Measurements from ENCODE around the gene PLPP7.

DNA sequence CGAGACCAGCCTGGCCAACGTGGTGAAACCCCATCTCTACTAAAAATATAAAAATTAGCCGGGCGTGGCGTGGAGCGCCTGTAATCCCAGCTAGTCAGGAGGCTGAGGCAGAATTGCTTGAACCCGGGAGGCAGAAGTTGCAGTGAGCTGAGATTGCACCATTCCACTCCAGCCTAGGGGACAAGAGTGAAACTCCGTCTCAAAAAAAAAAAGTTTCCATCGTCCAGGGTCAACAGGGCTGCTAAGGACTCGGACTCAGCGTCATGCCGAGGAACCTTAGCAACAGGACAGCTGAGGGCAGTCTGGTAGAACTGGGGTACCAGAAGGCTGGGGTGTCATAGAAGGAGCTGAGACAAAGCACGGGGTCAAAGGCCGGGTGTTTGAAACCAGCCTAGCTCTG, 34.9 kb upstream of the PLPP7 start:
- TF ChIP-seq, protein P1, sequence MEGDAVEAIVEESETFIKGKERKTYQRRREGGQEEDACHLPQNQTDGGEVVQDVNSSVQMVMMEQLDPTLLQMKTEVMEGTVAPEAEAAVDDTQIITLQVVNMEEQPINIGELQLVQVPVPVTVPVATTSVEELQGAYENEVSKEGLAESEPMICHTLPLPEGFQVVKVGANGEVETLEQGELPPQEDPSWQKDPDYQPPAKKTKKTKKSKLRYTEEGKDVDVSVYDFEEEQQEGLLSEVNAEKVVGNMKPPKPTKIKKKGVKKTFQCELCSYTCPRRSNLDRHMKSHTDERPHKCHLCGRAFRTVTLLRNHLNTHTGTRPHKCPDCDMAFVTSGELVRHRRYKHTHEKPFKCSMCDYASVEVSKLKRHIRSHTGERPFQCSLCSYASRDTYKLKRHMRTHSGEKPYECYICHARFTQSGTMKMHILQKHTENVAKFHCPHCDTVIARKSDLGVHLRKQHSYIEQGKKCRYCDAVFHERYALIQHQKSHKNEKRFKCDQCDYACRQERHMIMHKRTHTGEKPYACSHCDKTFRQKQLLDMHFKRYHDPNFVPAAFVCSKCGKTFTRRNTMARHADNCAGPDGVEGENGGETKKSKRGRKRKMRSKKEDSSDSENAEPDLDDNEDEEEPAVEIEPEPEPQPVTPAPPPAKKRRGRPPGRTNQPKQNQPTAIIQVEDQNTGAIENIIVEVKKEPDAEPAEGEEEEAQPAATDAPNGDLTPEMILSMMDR (IDR thresholded peaks at IDR 0.05), result no peak
- TF ChIP-seq POLR2AphosphoS5 (IDR thresholded peaks at IDR 0.05; ENCODE audit: insufficient read depth in 1 of 2, low read depth in 1 of 2), result no peak
